Hepatocyte (in vitro differentiated cells): ENCODE data around the gene PERM1. TPM values are rescaled to one million over a fixed set of nuclear protein-coding genes. Genes with fewer than 3 reads are reported as not detected.

Experiments
- DNase-seq: peaks from one replicate; pipeline ENCODE4 v3.0.0-alpha.2; 2016; ENCODE audit warnings: low spot score
- H2AFZ ChIP-seq: fragments of 200-600 bp; sonication (generic); 2 replicates; pipeline ENCODE4 v1.6.0; 2016; ENCODE audit warnings: antibody characterized with exemption, mild to moderate bottlenecking
- H3K27ac ChIP-seq: fragments of 200-600 bp; sonication (generic); 2 replicates; pipeline ENCODE4 v1.5.1; 2016; ENCODE audit warnings: mild to moderate bottlenecking
- H3K27me3 ChIP-seq: fragments of 200-600 bp; sonication (generic); 2 replicates; pipeline ENCODE4 v1.6.1; 2016
- H3K36me3 ChIP-seq: fragments of 200-600 bp; sonication (generic); replicated peaks from 2 replicates; pipeline ENCODE4 v1.5.1; 2016; ENCODE audit warnings: low read depth; ENCODE audit not compliant: insufficient read depth
- H3K4me1 ChIP-seq: fragments of 200-600 bp; sonication (generic); 2 replicates; pipeline ENCODE4 v1.5.1; 2016; ENCODE audit warnings: mild to moderate bottlenecking, moderate library complexity; ENCODE audit not compliant: insufficient read depth
- H3K4me2 ChIP-seq: fragments of 200-600 bp; sonication (generic); 2 replicates; pipeline ENCODE4 v1.6.0; 2016
- H3K4me3 ChIP-seq: fragments of 200-600 bp; sonication (generic); 2 replicates; pipeline ENCODE4 v1.5.1; 2016; ENCODE audit warnings: mild to moderate bottlenecking
- H3K79me2 ChIP-seq: fragments of 200-600 bp; sonication (generic); 2 replicates; pipeline ENCODE4 v1.6.0; 2017; ENCODE audit warnings: mild to moderate bottlenecking
- H3K9me2 ChIP-seq: fragments of 200-600 bp; sonication (generic); replicated peaks from 2 replicates; pipeline ENCODE4 v1.6.0; 2017; ENCODE audit warnings: mild to moderate bottlenecking; ENCODE audit not compliant: insufficient read depth
- H3K9me3 ChIP-seq: fragments of 200-600 bp; sonication (generic); 2 replicates; pipeline ENCODE4 v1.5.1; 2016; ENCODE audit warnings: low read depth, mild to moderate bottlenecking
- H4K20me1 ChIP-seq: fragments of 200-600 bp; sonication (generic); 2 replicates; pipeline ENCODE4 v1.6.0; 2016; ENCODE audit warnings: mild to moderate bottlenecking; ENCODE audit not compliant: insufficient read depth, poor library complexity, severe bottlenecking
- EZH2 ChIP-seq: fragments of 200-600 bp; sonication (generic); IDR thresholded peaks from 2 replicates; pipeline ENCODE4 v1.6.1; 2016; ENCODE audit warnings: antibody characterized with exemption, mild to moderate bottlenecking, borderline replicate concordance
- EZH2phosphoT487 ChIP-seq: fragments of 200-600 bp; sonication (generic); IDR thresholded peaks from one replicate; pipeline ENCODE4 v1.6.1; 2018; ENCODE audit warnings: antibody characterized with exemption, mild to moderate bottlenecking, low read depth, moderate library complexity; ENCODE audit not compliant: unreplicated experiment, severe bottlenecking
- WGBS: methylation state at CpG from one replicate; pipeline ENCODE4 v1.1.6; 2016; ENCODE audit warnings: low lambda C conversion rate; ENCODE audit errors: missing lambda C conversion rate; 5-methylcytosine and 5-hydroxymethylcytosine counted together
- polyA plus RNA-seq: library from polyadenylated mRNA; unstranded; fragments of >200 nt; fragmentation: Nextera tagmentation; extraction: Ambion mirVana; gene quantifications from 2 replicates; pipeline ENCODE4 v1.2.1, GENCODE V29; 2016
- total RNA-seq: library from RNA; depleted of rRNA; stranded (reverse); fragments of >200 nt; gene quantifications from 2 replicates; pipeline ENCODE4 v1.2.3, GENCODE V29; 2014
- TF ChIP-seq, protein P1 (sequence below): fragments of 200-600 bp; sonication (generic); IDR thresholded peaks from 2 replicates; pipeline ENCODE4 v1.5.1; 2016; ENCODE audit warnings: antibody characterized with exemption, mild to moderate bottlenecking; ENCODE audit not compliant: poor library complexity

The PERM1 gene
- total and polyA plus RNA-seq, 2 experiments from 2014 or later = 1.3 TPM; not detected in 1

DNA sequence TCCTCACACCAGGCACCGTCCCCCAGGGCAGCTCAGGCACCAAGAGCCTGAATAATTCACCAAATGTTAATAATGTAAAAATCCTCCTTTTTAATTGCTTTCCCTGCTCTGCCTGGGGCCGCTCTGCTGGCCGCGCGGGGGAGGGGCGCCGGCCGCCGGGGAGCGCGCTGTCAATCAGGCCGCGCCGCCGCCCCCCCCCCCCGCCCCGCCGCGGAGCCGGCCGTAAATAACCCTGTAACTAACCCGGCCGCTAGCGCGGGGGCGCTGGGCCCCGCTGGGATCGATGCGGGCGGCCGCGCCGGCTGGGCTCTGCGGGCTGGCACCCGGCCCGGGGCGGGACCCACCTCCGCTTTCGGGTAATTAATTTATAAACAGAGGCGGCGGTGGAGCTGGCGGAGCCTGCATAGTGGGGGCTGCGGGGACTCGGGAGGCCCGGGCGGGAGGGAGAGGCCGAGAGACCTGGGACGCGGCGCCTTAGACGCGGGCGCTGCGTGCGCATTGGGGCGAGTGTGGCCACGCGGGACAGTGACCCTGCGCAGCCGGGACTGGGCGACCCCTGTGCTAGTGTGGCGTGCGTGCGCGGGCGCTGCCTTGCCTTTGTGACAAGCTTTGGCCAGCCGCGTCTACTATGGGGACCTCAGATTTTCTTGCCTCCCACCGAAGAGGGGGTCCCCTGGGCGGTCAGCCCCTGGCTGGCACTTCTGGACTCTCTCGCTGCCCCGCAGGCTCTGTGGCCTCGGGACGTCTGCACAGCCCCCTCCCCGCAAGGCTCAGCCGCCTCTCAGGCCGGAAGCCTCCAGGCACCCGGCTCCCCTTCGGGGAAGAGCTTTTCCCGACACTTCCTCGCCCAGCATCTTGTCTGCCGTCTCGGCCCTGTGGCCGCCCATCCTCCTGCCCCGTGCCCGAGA, 41.5 kb downstream of the PERM1 start:
- Histone ChIP-seq H2AFZ (no peak overlapping the region), H3K27me3 (peaks cover 28% of the 10 kb centered on the region), H3K4me2 (peak overlapping the region; percentile 96), H3K27ac (peak overlapping the region; percentile 86), H4K20me1 (no peaks in the 10 kb centered on the region), H3K9me2 (no peaks in the 10 kb centered on the region), H3K9me3 (no peaks in the 10 kb centered on the region), H3K36me3 (no peaks in the 10 kb centered on the region), H3K79me2 (no peaks in the 10 kb centered on the region), H3K4me3 (no peak overlapping the region), H3K4me1 (peaks cover 49% of the 10 kb centered on the region)
- 2% methylated on average over 68 of the region's 86 CpGs for WGBS
- TF ChIP-seq, protein P1, sequence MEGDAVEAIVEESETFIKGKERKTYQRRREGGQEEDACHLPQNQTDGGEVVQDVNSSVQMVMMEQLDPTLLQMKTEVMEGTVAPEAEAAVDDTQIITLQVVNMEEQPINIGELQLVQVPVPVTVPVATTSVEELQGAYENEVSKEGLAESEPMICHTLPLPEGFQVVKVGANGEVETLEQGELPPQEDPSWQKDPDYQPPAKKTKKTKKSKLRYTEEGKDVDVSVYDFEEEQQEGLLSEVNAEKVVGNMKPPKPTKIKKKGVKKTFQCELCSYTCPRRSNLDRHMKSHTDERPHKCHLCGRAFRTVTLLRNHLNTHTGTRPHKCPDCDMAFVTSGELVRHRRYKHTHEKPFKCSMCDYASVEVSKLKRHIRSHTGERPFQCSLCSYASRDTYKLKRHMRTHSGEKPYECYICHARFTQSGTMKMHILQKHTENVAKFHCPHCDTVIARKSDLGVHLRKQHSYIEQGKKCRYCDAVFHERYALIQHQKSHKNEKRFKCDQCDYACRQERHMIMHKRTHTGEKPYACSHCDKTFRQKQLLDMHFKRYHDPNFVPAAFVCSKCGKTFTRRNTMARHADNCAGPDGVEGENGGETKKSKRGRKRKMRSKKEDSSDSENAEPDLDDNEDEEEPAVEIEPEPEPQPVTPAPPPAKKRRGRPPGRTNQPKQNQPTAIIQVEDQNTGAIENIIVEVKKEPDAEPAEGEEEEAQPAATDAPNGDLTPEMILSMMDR = no peak
- no peak for TF ChIP-seq EZH2
- TF ChIP-seq EZH2phosphoT487 = peak; percentile 40
- peak; percentile 87 for DNase-seq

DNA sequence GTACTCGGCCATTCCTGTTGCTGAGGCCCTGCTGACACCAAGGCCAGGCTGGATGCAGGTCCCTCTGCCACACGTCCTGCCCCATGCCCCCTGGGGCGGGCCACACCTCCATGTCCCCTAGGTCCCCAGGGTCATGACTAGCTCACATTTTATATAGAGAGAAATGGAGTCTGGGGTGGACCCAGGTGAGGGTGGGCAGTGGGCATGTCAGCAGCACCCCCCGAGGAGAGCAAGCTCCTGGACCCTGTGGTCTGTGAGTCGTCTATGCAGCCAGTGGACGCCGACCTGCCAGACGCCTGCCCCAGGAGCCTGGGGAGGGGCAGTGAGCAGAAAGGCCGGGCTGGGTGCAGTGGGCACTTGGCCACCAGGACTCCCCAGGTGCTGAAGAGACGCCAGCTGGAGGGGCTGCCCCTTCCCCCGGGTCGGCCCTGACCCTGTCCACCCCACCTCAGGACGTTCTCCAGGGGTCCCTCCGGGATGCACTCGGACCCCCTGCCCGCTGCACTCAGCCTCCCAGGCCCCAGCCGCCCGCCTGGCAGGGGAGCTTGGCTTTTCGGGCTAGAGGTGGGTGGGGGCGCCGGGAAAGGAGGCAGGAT, 42.3 kb downstream of the PERM1 start:
- Histone ChIP-seq H3K9me3 (no peaks in the 10 kb centered on the region), H3K36me3 (no peaks in the 10 kb centered on the region), H2AFZ (no peak overlapping the region), H3K4me2 (peak overlapping the region; percentile 96), H4K20me1 (no peaks in the 10 kb centered on the region), H3K9me2 (no peaks in the 10 kb centered on the region), H3K27ac (peak overlapping the region; percentile 51), H3K4me3 (no peak overlapping the region), H3K4me1 (peaks cover 55% of the 10 kb centered on the region), H3K27me3 (peaks cover 32% of the 10 kb centered on the region), H3K79me2 (no peaks in the 10 kb centered on the region)
- TF ChIP-seq, protein P1 = no peak
- TF ChIP-seq EZH2 (no peak), EZH2phosphoT487 (no peak)
- 30% methylated on average over 18 of the region's 21 CpGs for WGBS
- no peak for DNase-seq

DNA sequence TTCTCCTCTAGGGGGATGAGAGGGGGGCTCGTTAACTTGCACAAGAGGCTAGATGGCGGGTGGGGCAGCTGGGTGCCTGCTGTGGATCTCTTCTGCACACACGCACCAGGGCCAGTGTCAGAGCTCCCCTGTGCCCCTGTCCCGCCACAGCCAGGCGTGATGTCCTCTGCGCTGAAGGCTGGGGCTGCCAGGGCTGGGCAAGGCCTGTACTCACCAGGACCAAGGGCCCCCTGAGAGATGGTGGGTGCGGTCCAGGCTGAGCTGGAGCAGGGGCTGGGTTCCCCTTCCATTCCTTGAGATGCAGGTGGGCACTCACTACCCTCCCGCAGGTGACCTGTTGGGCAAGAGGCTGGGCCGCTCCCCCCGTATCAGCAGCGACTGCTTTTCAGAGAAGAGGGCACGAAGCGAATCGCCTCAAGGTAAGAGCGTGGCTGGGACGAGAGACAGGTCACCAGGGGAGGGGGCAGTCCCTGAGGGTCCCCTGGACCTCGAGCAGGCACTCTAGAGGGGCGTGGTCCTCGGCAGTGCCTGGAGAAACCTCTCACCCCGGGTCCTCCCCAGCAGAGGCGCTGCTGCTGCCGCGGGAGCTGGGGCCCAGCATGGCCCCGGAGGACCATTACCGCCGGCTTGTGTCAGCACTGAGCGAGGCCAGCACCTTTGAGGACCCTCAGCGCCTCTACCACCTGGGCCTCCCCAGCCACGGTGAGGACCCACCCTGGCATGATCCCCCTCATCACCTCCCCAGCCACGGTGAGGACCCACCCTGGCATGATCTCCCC, 43.0 kb downstream of the PERM1 start:
- Histone ChIP-seq H3K36me3 (no peaks in the 10 kb centered on the region), H3K4me3 (no peak overlapping the region), H3K27me3 (peaks cover 32% of the 10 kb centered on the region), H3K27ac (no peak overlapping the region), H3K4me2 (no peak overlapping the region), H3K9me2 (no peaks in the 10 kb centered on the region), H4K20me1 (no peaks in the 10 kb centered on the region), H2AFZ (no peak overlapping the region), H3K9me3 (no peaks in the 10 kb centered on the region), H3K79me2 (no peaks in the 10 kb centered on the region), H3K4me1 (peaks cover 55% of the 10 kb centered on the region)
- TF ChIP-seq EZH2phosphoT487 (no peak), EZH2 (no peak)
- TF ChIP-seq, protein P1 = no peak
- 71% methylated on average over 29 of the region's 30 CpGs for WGBS
- DNase-seq = no peak
